Pancreas (tissue), 10 donors: Measurements from ENCODE around the gene FBN3. TPM values are rescaled to one million over a fixed set of nuclear protein-coding genes. Genes with fewer than 3 reads are reported as not detected.
A peak's percentile ranks its signal among the peaks of the same experiment; 100 is the strongest.

ENCODE experiments used
- ATAC-seq, 4 donors: fragments of 200-7000 bp; cut with Tn5 transposase; one replicate each; pipeline versions ENCODE4 v1.8.0 to v1.9.1; 2020; ENCODE audit warnings: mild to moderate bottlenecking in 4 of 4, moderate library complexity in 4 of 4
- DNase-seq, 6 donors: peaks; one replicate each; pipeline ENCODE4 v3.0.0-alpha.2; 2020
- FAIRE-seq: peaks from 2 replicates; lab custom pipeline; 2012; peaks lifted over from hg19 to GRCh38; lab: Jason Lieb, UNC
- H3K27ac ChIP-seq, 4 donors: fragments of 200-600 bp; sonication (generic); 1 replicate in 3 of 4; 2 replicates in 1 of 4; pipeline versions ENCODE4 v1.5.0 to v1.8.0; 2020
- H3K27me3 ChIP-seq, 4 donors: fragments of 200-600 bp; one replicate each; pipeline ENCODE4 v1.8.0; 2021
- H3K36me3 ChIP-seq, 3 donors: fragments of 200-600 bp; sonication (generic) in 1 of 3; one replicate each; pipeline versions ENCODE4 v1.5.0 to v1.8.0; 2020 to 2021
- H3K4me1 ChIP-seq, 3 donors: fragments of 200-600 bp; one replicate each; pipeline ENCODE4 v1.8.0; 2021
- H3K4me3 ChIP-seq, 4 donors: fragments of 200-600 bp; sonication (generic) in 2 of 4; one replicate each; pipeline versions ENCODE4 v1.5.0 to v1.8.0; 2020 to 2021
- H3K9me3 ChIP-seq, 4 donors: fragments of 200-600 bp; one replicate each; pipeline ENCODE4 v1.8.0; 2021
- CTCF ChIP-seq, 4 donors: fragments of 200-600 bp; sonication (generic) in 3 of 4; IDR thresholded peaks; one replicate each; pipeline versions ENCODE4 v1.5.0 to v1.8.0; 2021; ENCODE audit warnings: antibody characterized with exemption in 4 of 4
- WGBS, 2 donors: extraction: QIAGEN DNeasy Blood & Tissue Kit; methylation state at CpG; one replicate each; pipeline ENCODE4 v1.1.7; 2013; 5-methylcytosine and 5-hydroxymethylcytosine counted together
- intact Hi-C, 3 donors: fragments of 100-400 bp; cut with DNase I; formaldehyde crosslinking; loops; one replicate each; pipeline versions ENCODE4 v1.11.1 to v1.14.2; 2022
- polyA plus RNA-seq, 2 donors: library from polyadenylated mRNA; stranded (reverse); fragments of 200-250 nt; gene quantifications; one replicate each; pipeline ENCODE4 v1.2.3, GENCODE V29; 2013
- total RNA-seq, 6 donors: library from RNA; stranded (reverse); fragmentation: NEBNext Ultra II Directional in 4 of 6; extraction: Animal tissue kit (Norgen Biotek cat#: 25700) in 4 of 6; gene quantifications; one replicate each; pipeline versions ENCODE4 v1.2.1 to v1.2.4, GENCODE V29; 2021 to 2023
- donor health status: healthy with polysubstance abuse.
- donor health status: DM: no; HTN: no; CAD: no; lungs with moderate emphysema.
- donor health status: DM: no; HTN: no; CAD: no.
- donor health status: control.
- donor health status: control.
- donor health status: Bipolar disorder and iron deficiency.
- donor health status: DM: yes; HTN: yes; CAD: no.
- donor health status: DM: no; HTN: no; CAD: no.
- donor health status: DM: no; HTN: no; CAD: no.
- donor health status: DM: yes; HTN: yes; CAD: no.

Gene FBN3
- total and polyA plus RNA-seq, 8 donors = under 0.01 to 0.20 (median 0.03) TPM; not detected in 2

GRCh38 chr19:8129061-8129618, 20.3 kb downstream of the FBN3 start:
- FAIRE-seq (no peak), DNase-seq (no peak), ATAC-seq (no peak)
- H3K27me3 ChIP-seq = no peaks in the 10 kb centered on the region
- no peak overlapping the region for H3K4me3 ChIP-seq
- no peaks in the 10 kb centered on the region for H3K9me3 ChIP-seq
- intact Hi-C loops = no loop called here
- TF ChIP-seq CTCF (IDR thresholded peaks at IDR 0.05) = no peak
- H3K27ac ChIP-seq = no peak overlapping the region
- 67 to 79% methylated on average over 20 of the region's 20 CpGs for WGBS, 2 donors
- H3K36me3 ChIP-seq = no peaks in the 10 kb centered on the region
- no peaks in the 10 kb centered on the region for H3K4me1 ChIP-seq

- DNase-seq = no peak
- Histone ChIP-seq H3K27ac (no peak overlapping the region), H3K27me3 (no peaks in the 10 kb centered on the region), H3K9me3 (no peaks in the 10 kb centered on the region), H3K4me3 (no peak overlapping the region), H3K36me3 (no peaks in the 10 kb centered on the region), H3K4me1 (no peaks in the 10 kb centered on the region)
- intact Hi-C loops = no loop called here
- 73 to 87% methylated on average over 8 of the region's 8 CpGs for WGBS, 2 donors
- no peak for FAIRE-seq
- no peak for ATAC-seq
- no peak for TF ChIP-seq CTCF (IDR thresholded peaks at IDR 0.05)
Measured at GRCh38 chr19:8128551-8128950, 20.8 kb downstream of the FBN3 start.

- no peaks in the 10 kb centered on the region for H3K4me1 ChIP-seq
- intact Hi-C loops = no loop called here
- H3K27ac ChIP-seq = no peak overlapping the region
- DNase-seq = no peak
- no peaks in the 10 kb centered on the region for H3K27me3 ChIP-seq
- TF ChIP-seq CTCF (IDR thresholded peaks at IDR 0.05) = no peak
- 66 to 81% methylated on average over 8 of the region's 8 CpGs for WGBS, 2 donors
- no peak for FAIRE-seq
- ATAC-seq = no peak
- H3K9me3 ChIP-seq = no peaks in the 10 kb centered on the region
- H3K36me3 ChIP-seq = no peaks in the 10 kb centered on the region
- no peak overlapping the region for H3K4me3 ChIP-seq
Measured at GRCh38 chr19:8127311-8127710, 22.1 kb downstream of the FBN3 start.

- H3K4me3 ChIP-seq = no peak overlapping the region
- no peaks in the 10 kb centered on the region for H3K4me1 ChIP-seq
- no peak for TF ChIP-seq CTCF (IDR thresholded peaks at IDR 0.05)
- DNase-seq = peak in 1 of 6 donors; percentile 46
- FAIRE-seq = no peak
- H3K27me3 ChIP-seq = no peaks in the 10 kb centered on the region
- ATAC-seq = no peak
- WGBS, 2 donors = 78 to 85% methylated on average over 18 of the region's 18 CpGs
- no peak overlapping the region for H3K27ac ChIP-seq
- intact Hi-C loops = no loop called here
- no peaks in the 10 kb centered on the region for H3K36me3 ChIP-seq
- H3K9me3 ChIP-seq = no peaks in the 10 kb centered on the region
Measured at GRCh38 chr19:8126511-8126910, 22.9 kb downstream of the FBN3 start.

- Histone ChIP-seq H3K9me3 (no peaks in the 10 kb centered on the region), H3K36me3 (no peaks in the 10 kb centered on the region), H3K4me1 (no peaks in the 10 kb centered on the region), H3K27me3 (no peaks in the 10 kb centered on the region), H3K4me3 (no peak overlapping the region), H3K27ac (no peak overlapping the region)
- intact Hi-C loops = no loop called here
- 78 to 85% methylated on average over 15 of the region's 15 CpGs for WGBS, 2 donors
- FAIRE-seq (no peak), ATAC-seq (no peak), DNase-seq (no peak)
- no peak for TF ChIP-seq CTCF (IDR thresholded peaks at IDR 0.05)
Measured at GRCh38 chr19:8126008-8126407, 23.4 kb downstream of the FBN3 start.
